Embryonic facial prominence (tissue), 1 donor: ENCODE data around the gene SIGLEC6.

Source experiments
- DNase-seq: peaks from one replicate; pipeline ENCODE4 v3.0.0-alpha.2; 2016; ENCODE audit errors: extremely low spot score

The SIGLEC6 gene

DNA sequence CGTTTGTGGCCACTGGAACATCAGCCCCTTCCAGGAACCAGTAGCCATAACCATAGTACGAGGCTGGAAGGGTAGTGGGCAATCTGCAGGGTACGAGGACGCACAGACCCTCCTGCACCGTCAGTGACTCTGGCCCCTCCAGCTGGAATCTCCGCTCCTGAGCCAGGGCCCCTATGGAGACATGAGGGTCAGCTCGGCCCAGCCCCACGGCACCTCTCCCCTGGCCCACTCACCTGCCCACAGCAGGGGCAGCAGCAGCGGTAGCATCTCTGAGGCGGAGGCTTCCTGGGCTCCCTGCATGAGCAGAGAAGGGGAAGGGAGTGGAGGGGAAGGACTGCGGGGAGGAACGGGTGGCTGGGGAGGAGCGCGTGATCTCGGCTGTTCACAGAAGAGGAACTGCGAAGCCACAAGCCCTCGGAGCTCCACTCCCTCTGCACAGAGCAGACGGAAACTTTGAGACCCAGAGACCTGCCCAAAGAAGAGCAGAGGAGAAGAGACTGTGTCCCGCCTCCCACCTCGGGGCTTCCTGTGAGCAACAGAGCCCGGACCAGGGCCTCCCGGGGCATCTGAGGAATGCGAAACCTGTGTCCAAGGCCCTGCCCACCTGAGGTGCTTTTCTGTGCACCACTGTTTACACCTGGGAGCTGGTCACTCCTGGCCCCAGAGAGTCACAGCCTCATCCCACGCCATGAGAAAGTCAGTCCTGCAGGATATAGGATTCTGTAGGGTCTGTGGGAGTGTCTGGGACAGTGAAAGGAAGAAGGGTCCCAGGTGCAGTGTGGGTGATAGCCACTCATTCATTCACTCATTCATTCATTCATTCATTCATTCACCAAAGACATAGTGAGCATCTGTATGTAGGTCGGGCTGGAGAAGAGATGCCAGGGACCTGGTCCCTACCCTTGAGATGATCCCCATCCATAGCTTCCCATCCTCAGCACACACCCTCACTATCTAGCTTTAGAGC is at the start of gene SIGLEC6:
TSS of gene SIGLEC6 (minus strand) at position 322 of the 967 bp plus-strand sequence. CDS start at position 300, 22 bp downstream.
- DNase-seq: no peak

DNA sequence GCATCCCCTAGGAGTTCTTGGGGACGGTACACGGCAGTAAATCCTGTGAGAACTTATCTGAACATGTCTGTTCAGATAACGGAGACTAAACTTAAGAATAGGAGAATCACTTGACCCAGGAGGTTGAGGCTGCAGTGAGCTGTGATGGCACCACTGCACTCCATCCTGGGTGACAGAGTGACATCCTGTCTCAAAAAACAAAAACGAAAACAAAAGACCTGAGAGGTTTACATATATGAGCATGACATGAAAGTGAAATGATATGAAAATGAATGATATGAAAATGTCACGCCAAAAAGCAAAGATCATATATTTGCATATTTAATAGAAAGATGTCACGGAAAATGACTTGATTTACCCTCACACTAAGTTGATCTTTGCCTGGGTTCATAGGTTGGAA is 45.4 kb upstream of the SIGLEC6 start:
- DNase-seq: no peak

DNA sequence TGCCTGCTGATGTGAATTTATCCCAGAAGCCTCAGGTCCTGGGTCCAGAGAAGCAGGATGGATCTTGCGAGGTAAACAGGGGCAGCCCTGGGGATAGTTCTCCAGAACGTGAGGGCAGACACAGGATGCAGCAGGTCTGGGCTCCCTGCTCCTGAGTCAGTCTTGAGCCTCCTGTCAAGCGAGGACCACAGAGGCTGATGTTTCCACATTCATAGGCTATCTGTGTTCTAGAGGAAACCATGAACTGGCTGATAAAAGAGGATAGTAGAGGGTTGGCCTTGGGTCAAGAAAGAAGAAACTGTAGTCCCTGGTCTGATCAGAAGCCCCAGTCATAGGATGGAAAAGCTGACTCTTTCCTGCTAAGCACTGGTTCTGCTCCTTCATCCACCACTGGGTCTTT is 41.9 kb upstream of the SIGLEC6 start:
- no peak for DNase-seq

DNA sequence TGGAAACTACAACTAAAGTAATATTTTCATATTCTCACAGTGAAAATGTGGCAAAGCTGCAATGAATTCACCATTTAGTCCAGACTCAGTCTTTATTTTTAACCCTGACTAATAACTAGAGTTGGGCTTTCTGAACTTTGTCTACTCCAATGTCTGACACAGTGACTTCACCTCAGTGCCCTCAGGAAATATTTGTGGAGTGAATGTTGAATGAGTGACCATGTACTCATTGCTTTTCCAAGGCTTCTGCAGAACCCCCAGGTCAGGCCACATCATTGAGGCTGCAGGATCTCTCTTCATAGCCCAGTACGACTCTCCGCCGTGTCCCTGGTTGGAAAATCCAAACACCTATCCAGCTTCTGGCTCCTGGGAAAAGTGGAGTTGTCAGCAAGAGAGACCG is 41.4 kb upstream of the SIGLEC6 start:
- DNase-seq: no peak

DNA sequence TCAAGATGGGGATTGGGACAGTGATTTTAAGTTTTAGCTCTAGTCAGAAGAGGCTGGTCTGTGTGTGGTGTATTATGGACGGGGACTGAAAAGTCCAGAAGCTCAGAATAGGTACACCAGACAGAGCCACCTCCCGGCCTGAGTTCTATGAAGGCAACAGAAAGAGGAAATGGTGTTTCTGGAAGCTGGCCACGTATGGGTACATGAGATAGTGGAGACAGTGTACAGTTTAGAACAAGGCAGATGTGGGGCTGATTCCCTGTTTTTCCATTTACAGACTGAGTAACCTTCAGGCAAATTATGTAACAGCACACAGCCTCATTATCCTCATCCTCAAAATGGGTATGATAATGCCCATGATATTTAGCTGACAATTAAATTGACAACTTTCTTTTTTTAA is 40.9 kb upstream of the SIGLEC6 start:
- no peak for DNase-seq

DNA sequence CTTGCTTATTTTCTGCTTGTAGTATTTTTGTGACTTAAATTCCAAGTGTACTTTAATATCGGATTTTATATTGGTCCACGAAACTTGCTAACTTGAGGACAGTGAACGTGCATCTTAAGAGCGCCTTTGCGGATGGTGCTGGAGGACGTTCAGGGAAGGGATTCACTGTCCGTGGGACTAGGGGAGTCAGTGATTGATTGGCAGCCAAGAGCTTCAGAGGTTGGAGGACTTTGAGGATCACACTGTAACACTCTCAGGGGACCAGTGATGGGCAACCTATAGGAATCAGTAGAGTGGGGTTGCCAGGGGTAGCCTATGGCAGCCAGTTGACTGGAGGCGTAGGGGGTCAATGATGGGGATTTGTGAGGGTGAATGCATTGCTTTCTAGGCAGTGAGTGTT is 40.1 kb upstream of the SIGLEC6 start:
- DNase-seq: no peak

DNA sequence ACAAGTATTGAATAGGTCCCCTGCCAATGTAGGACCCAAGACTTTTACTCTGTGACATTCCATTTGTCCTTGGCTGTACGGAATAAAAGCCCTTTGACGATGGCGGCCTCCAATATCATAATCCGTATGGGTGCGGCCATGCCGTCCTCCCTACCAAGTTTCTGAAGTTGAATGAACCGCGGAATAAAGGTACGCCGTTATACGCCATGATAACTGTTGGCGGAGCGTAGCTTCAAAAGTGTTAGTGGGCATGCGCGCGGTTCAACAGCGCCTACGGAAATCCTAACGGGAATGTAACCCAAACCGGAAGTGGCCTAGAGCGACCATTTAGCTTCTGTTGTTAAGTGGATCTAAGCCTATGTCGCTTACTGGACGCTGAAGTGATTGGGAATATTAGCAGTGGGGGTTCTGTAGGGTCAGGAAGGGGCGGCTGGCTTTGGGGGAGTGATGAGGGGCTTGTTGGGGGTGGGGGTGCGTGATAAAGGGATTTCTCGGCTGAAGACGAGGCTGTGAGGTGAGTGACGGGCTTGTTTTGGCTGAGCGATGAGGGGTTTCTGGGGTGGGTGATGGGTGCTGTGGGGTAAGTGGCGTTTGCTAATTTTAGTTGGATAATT is 39.6 kb upstream of the SIGLEC6 start, which contains the start of gene ZNF175:
TSS of gene ZNF175 (plus strand) at position 322 of the 614 bp plus-strand sequence. CDS start 2,047 bp downstream, outside the sequence.
- DNase-seq: peak; percentile 93

DNA sequence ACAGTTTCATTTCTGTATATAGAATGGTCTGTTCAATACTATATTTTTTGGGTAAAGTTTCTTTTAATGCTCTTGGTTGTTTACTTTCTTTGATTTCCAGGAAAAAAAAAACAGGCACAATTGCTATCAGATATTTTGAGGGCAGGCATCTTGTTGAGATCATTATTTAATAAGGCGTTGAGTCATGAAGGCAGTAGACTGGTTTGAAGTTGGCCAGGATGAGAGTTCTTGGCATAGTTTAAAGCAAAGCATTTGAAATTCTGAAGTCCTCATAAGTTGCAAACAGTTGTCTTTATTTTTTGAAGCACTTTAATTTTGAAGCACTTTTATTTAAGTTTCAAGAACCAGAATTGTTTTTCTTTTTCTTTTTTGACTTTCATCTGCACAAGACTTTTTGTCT is 37.0 kb upstream of the SIGLEC6 start:
- DNase-seq: no peak

DNA sequence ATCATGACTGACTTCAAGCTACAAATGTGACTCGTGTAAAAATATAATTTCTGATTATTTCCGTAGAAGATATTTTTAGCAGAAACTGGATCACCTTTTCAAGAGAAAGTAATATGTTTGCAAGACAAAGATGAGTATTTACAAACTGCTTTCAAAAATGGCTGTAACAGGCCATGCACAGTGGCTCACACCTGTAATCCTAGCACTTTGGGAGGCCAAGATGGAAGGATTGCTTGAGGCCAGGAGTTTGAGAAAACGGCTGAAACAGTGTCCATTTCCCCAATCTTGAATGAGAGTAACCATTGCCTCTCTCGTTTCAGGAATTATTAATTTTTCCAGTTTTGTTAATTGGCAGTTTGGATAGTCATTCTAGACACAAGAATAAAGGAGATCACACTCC is 36.1 kb upstream of the SIGLEC6 start:
- no peak for DNase-seq

DNA sequence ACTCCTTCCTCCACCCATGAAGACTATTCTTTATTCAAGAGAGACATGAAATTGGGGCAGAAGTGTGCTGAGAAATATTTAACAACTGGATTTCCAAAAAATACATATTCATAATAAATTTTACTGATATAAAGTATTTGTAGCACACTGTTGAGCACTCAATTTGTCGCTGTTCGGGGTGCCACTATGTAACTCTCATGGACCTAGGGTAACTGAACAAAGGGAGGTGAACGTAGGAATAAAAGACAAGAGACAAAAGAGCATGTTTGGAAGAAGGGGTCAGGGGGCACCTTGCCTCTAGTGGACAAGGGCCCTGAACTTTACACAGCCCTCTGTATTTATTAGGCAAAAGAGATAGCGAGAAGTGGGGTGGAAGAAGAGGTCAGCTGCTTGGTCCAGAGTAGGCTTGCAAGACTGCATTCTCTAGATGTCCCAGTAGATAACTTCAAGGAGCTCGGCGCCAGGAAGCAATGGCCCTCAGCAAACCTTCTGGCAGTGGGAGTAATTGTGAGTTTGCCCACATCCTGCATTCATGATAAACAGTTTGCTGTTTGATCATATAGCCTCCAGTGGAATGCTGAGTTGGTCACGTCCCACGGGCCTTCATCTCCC is 35.1 kb upstream of the SIGLEC6 start:
- DNase-seq: no peak

DNA sequence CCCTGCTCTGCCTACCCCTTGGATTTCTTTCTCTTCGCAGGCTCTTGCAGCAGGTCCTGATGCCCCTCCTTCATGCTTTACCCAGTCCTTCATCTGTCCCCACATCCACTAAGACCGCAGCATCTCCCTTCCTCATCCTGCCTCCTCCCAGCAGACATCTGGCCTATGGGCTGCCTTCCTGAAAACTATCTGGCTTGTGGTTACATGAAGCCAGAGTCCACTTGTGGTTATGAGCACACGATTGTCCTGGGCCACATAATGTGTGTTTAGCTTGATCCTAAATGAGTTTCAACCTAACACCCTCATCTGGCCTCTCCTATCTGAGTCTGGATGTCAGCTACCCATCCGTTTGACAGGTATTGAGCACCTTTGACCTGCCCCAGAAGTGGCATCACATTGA is 34.1 kb upstream of the SIGLEC6 start:
- DNase-seq: no peak

DNA sequence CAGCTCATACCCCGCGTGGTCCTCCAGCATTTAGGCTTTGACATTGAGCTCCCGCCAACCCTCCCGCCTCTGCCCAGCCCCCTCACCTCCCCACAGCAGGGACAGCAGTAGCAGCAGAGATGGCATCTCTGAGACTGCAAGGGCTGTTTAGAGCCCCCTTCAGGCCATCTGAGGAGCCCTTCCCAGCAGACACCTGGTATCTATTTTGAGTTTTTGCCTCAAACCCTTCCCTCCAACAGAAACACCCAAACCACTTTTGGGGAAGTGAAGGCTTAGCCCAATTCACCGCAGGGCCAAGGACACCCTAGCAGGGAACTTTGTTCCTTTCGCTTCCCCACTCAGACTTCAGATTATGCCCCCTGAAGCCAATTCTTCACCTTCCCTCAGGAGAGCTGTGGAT is 33.3 kb upstream of the SIGLEC6 start:
- DNase-seq: no peak

DNA sequence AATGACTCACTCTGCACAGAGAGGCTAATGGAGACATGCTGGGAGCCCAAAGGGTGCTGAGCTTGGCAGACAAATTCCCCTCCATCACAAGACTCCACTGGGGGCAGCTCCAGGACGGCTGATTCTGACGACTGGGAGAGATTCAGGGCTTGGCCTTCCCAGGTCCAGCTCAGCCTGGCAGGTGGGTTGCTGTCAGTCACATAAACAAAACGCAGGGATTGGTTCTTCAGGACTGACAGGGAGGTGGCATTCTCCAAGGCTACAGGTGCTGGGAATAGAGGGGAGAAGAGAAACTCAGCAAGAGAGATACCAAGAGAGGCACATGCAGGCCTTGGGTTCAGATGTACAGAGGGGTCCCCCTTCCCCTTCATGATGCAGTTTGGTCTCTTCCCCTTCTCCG is 28.9 kb upstream of the SIGLEC6 start:
- no peak for DNase-seq

DNA sequence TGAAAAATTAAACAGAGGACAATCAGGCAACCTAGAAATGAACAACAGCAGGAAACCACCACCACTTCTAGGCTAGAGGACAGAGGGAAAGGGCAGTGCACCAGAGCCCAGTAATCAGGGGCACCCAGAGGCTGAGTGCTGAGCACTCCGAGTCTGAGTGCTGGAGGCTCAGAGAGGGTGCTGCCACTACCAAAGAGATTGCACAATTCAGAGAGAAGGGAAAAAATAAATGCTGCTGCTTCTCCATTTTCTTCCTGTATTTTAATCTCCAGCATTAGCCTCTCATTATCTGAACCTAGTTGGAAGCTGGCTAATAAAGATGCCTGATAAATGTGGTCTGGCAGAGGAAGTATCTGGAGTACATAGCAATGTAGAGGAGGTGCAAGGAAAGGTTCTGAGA is 27.8 kb upstream of the SIGLEC6 start:
- no peak for DNase-seq

DNA sequence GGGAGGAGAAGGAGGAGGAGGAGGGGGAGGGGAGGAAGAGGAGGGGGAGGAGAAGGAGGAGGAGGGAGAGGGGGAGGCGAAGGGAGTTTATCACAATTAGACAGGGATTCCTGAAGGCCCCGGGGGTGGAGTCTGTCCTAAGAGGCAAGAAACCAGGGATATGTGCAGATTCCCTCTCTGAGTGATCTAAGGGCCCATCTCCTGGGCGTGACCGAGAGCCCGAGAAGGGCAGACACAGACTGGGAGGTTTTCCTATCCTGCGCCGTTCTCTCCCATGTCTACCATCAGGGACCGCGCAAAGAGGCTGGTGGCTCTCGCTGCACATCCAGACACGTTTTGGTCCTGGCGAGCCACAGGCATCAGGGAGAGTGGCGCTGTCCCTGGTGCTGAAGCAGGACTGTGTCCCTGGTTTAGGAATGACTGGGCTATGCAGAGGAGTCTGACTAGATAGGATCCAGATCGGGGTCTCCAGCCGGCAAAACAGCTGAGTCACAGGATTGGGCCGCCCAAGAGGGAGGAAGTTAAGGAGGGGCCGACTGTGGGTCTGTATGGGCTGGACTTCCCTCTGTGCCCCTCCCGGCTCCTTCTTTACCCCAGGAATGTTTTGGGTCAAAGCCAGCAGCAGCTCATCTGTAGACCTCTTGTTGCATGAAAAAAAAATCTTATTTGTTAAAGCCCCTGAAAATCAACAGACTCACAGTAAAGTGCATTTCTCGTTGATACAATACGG is 21.7 kb upstream of the SIGLEC6 start:
- DNase-seq: peak; percentile 45

DNA sequence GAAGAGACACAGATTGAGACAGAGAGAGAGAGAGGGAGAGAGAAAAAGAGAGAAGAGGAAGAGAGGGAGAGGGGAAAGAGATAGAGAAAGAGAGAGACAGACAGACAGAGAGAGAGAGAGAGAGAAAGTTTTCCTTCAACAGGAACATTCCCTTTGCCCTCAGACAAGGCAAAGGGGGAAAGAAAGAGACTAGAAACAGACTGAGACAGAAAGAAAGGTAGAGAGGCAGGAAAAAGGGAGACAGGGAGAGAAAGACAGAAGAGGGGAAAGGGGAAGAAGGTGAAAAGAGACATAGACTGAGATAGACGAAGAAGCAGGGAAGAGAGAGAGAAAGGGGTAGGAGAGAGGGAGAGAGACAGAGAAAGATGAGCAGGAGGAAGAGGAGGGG is 21.1 kb upstream of the SIGLEC6 start:
- DNase-seq: no peak

DNA sequence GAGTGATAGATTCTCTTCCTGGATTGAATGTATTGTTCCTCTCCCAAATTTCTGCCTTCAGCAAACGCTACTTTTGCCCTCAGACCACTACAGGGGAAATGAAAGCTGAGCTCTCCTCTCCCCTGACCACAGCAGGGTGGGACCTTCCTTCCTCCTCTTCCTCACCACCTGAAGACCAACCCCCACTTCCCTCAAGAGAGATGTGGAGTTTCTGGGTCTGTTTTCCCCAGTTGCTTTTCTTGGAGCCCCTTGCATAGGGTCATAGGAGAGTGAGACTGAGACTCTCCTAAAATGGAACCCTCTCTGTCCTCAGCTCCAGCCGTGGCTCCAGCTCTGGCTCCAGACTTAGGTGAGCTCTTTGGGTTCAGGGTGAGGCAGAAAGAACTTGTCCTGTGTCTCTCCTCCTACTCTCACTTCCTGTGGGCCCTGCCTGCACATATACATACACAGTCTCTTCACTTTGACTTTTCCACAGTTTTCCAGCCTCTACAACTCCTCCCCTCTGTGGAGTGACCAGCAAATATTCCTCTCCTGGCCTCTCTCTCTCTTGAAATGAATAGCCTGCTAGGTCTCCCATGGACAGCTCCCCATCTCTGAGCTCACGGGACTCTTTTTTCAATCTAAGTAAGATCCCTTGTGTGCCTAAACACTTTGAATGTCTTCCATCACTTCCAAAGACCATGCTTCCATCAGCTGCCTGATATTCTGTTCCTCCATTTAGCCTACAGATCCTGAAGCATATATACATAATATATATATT is 20.4 kb upstream of the SIGLEC6 start:
- no peak for DNase-seq

DNA sequence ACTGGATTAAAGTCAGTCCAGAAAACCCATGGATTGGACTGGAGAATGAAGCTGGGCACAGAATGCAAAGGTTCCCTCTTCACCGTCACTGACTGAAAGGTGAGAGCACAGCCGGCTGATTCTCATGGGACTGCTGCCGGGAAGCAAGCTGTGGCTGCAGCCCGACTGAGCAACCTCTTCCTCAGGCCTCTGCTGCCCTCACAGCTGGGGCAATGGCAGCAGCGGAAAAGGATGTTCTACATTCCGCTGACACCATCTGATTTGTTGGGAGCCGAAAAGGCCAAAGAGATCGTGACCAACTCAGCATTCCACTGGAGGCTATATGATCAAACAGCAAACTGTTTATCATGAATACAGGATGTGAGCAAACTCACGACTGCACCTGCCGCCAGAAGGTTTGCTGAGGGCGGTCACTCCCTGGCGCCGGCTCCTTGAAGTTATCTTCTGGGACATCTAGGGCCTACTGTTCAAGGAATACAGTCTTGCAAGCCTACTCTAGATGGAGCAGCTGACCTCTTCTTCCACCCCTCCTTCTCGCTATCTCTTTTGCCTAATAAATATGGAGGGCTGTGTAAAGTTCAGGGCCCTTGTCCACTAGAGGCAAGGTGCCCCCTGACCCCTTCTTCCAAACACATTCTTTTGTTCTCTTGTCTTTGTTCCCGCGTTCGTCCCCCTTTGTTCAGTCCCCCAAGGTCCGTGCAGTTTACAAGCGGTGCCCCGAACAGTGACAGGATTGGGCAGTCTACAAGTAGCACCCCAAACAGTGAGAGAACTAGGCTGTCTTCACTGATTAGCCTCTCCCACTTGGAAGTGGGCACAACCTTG is 19.6 kb upstream of the SIGLEC6 start:
- no peak for DNase-seq

DNA sequence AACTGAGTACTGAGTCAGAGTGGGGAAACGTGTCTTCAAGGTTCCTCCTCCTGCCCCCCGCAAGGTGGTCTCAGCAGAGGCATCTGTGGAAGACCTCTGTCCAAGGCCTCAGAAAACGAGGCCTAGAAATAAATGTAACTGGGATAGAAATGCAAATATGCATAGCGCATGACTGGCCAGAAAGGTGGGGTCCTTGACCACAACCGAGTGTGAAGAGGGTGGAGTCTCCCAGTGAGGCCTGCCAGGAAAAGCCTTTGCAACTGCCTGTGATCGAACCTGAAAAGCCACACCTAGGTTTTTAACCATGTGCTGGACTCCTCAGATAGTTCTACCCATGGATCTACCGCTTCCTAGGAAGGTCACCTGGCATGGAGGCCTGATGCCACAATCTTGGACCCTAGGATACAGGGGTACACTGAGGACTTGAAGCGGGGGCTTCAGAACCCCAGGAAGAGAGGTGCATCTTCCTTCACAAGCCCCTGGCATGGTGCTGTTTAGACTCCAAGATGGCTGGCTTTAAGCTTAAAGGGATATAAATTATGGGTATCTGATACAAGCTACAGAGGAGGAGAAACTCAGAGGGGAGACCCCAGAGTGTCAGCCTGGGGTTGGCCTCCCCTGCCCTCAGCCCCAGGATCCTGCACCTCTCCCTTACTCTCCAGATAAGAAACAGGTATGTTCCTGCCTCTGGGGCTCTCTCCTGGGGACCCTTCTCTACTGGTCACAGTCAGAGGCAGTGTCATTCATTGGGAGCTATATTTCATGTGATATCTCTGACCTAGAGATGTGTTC is 18.3 kb upstream of the SIGLEC6 start:
- DNase-seq: no peak
